Activated B cell treated with CpG ODN at 0.5 μM for 24 hours (primary cell): Measurements from ENCODE around the gene MUC2. TPM values are rescaled to one million over a fixed set of nuclear protein-coding genes. Genes with fewer than 3 reads are reported as not detected.

ENCODE experiments used
- ATAC-seq: fragments of 200-7000 bp; cut with Tn5 transposase; one replicate; pipeline ENCODE4 v1.10.0; 2021; ENCODE audit warnings: low read depth, mild to moderate bottlenecking, moderate library complexity
- CTCF ChIA-PET: fragments of 350-600 bp; sonication (Branson Sonifier 250); formaldehyde crosslinking; loops from one replicate; lab custom pipeline; 2021; ENCODE audit warnings: antibody characterized with exemption; lab: Charles Lee
- POLR2A ChIA-PET: fragments of 350-600 bp; sonication (Branson Sonifier 250); formaldehyde crosslinking; loops from one replicate; lab custom pipeline; 2021; ENCODE audit warnings: antibody characterized with exemption; lab: Charles Lee
- DNase-seq: peaks from one replicate; pipeline ENCODE4 v3.0.0; 2022
- H3K27ac Mint-ChIP-seq: one replicate; pipeline ENCODE4 v1.8.0; 2020; ENCODE audit warnings: mixed read lengths
- H3K27me3 Mint-ChIP-seq: one replicate; pipeline ENCODE4 v1.8.0; 2021; ENCODE audit warnings: mixed read lengths
- H3K36me3 Mint-ChIP-seq: one replicate; pipeline ENCODE4 v1.8.0; 2021; ENCODE audit warnings: low read depth, mixed read lengths
- H3K4me1 Mint-ChIP-seq: one replicate; pipeline ENCODE4 v1.8.0; 2021; ENCODE audit warnings: mixed read lengths
- H3K4me3 Mint-ChIP-seq: one replicate; pipeline ENCODE4 v1.8.0; 2020; ENCODE audit warnings: mild to moderate bottlenecking, mixed read lengths
- H3K9me3 Mint-ChIP-seq: one replicate; pipeline ENCODE4 v1.8.0; 2020; ENCODE audit warnings: mixed read lengths
- CTCF ChIP-seq: fragments of 200-600 bp; IDR thresholded peaks from one replicate; pipeline ENCODE4 v1.8.0; 2022; ENCODE audit warnings: antibody characterized with exemption, mild to moderate bottlenecking
- intact Hi-C: fragments of 100-400 bp; cut with micrococcal nuclease; formaldehyde crosslinking; loops from one replicate; pipeline ENCODE4 v1.15.1; 2024
- total RNA-seq: library from RNA; stranded (reverse); gene quantifications from 2 replicates; pipeline ENCODE4 v1.2.3, GENCODE V29; 2022

The MUC2 gene
- total RNA-seq, 1 donor from 2014 or later: not detected

- Mint-ChIP-seq H3K27me3 (no peaks in the 10 kb centered on the region), H3K4me3 (no peak overlapping the region), H3K9me3 (peaks cover 3% of the 10 kb centered on the region), H3K27ac (no peak overlapping the region), H3K4me1 (no peaks in the 10 kb centered on the region), H3K36me3 (no peaks in the 10 kb centered on the region)
- intact Hi-C loops: no loop called here
- ChIA-PET POLR2A (no interaction called here), CTCF (no interaction called here)
- DNase-seq (no peak), ATAC-seq (no peak)
- no peak for TF ChIP-seq CTCF
These were observed 44.6 kb upstream of the MUC2 start for GRCh38 chr11:1030086-1030485.

- no peak for ATAC-seq
- intact Hi-C loops: no loop called here
- H3K36me3 Mint-ChIP-seq: no peaks in the 10 kb centered on the region
- no peak overlapping the region for H3K4me3 Mint-ChIP-seq
- no peak for TF ChIP-seq CTCF
- no peaks in the 10 kb centered on the region for H3K27me3 Mint-ChIP-seq
- CTCF ChIA-PET: no interaction called here
- DNase-seq: no peak
- POLR2A ChIA-PET: no interaction called here
- peaks cover 3% of the 10 kb centered on the region for H3K9me3 Mint-ChIP-seq
- H3K4me1 Mint-ChIP-seq: no peaks in the 10 kb centered on the region
- no peak overlapping the region for H3K27ac Mint-ChIP-seq
These were observed 44.1 kb upstream of the MUC2 start for GRCh38 chr11:1030556-1030955.

- ATAC-seq (no peak), DNase-seq (no peak)
- no peaks in the 10 kb centered on the region for H3K27me3 Mint-ChIP-seq
- intact Hi-C loops: no loop called here
- no peaks in the 10 kb centered on the region for H3K4me1 Mint-ChIP-seq
- H3K9me3 Mint-ChIP-seq: peaks cover 3% of the 10 kb centered on the region
- H3K27ac Mint-ChIP-seq: no peak overlapping the region
- no peaks in the 10 kb centered on the region for H3K36me3 Mint-ChIP-seq
- ChIA-PET CTCF (no interaction called here), POLR2A (no interaction called here)
- H3K4me3 Mint-ChIP-seq: no peak overlapping the region
- TF ChIP-seq CTCF: no peak
These were observed 43.4 kb upstream of the MUC2 start for GRCh38 chr11:1031121-1031899.

- no peak overlapping the region for H3K27ac Mint-ChIP-seq
- ATAC-seq (no peak), DNase-seq (no peak)
- no peak for TF ChIP-seq CTCF
- no peak overlapping the region for H3K4me3 Mint-ChIP-seq
- ChIA-PET CTCF (no interaction called here), POLR2A (no interaction called here)
- no peaks in the 10 kb centered on the region for H3K4me1 Mint-ChIP-seq
- peaks cover 3% of the 10 kb centered on the region for H3K9me3 Mint-ChIP-seq
- intact Hi-C loops: no loop called here
- H3K27me3 Mint-ChIP-seq: no peaks in the 10 kb centered on the region
- H3K36me3 Mint-ChIP-seq: no peaks in the 10 kb centered on the region
These were observed 42.3 kb upstream of the MUC2 start for GRCh38 chr11:1032310-1032891.

GRCh38 chr11:1033016-1033798 is 41.5 kb upstream of the MUC2 start:
- no peak for ATAC-seq
- intact Hi-C loops: no loop called here
- H3K27ac Mint-ChIP-seq: no peak overlapping the region

More at GRCh38 chr11:1033016-1033798, 41.5 kb upstream of the MUC2 start:
- Mint-ChIP-seq H3K9me3 (peaks cover 3% of the 10 kb centered on the region), H3K36me3 (no peaks in the 10 kb centered on the region), H3K27me3 (no peaks in the 10 kb centered on the region), H3K4me3 (no peak overlapping the region), H3K4me1 (no peaks in the 10 kb centered on the region)
- CTCF ChIA-PET: no interaction called here
- POLR2A ChIA-PET: no interaction called here
- no peak for TF ChIP-seq CTCF
- DNase-seq: no peak
